Frontal cortex (tissue), 4 donors: ENCODE results near the gene USP54. TPM values are rescaled to one million over a fixed set of nuclear protein-coding genes. Genes with fewer than 3 reads are reported as not detected.
A peak's percentile ranks its signal among the peaks of the same experiment; 100 is the strongest.
"Not testable (repeated sequence)": the region's sequence is repeated elsewhere in the genome, so short reads cannot be mapped to it uniquely, and the experiment has no call there.

Experiments
- DNase-seq, 2 donors: peaks; one replicate each; pipeline ENCODE4 v3.0.0; 2012; ENCODE audit warnings: low spot score in 2 of 2
- FAIRE-seq: peaks from 2 replicates; lab custom pipeline; 2012; peaks lifted over from hg19 to GRCh38; lab: Jason Lieb, UNC
- total RNA-seq: library from RNA; depleted of rRNA; stranded (reverse); fragments of >200 nt; gene quantifications from one replicate; pipeline ENCODE4 v1.2.3, GENCODE V29; 2014
- donor health status: control.
- donor health status: control.
- donor health status: control.

The USP54 gene
- 32.6 TPM for total RNA-seq

GRCh38 chr10:73590881-73591799, at the start of gene USP54:
USP54 (minus strand) TSS chr10:73591342; CDS start chr10:73575658, 15,684 bp downstream.
- FAIRE-seq = no peak

GRCh38 chr10:73639286-73639685, 48.1 kb upstream of the USP54 start:
- FAIRE-seq = no peak
- no peak for DNase-seq

More at GRCh38 chr10:73590881-73591799, at the start of gene USP54:
- DNase-seq = no peak

- FAIRE-seq = no peak
- DNase-seq = no peak
Measured at GRCh38 chr10:73635781-73636180, 44.6 kb upstream of the USP54 start.

GRCh38 chr10:73634421-73634820, 43.3 kb upstream of the USP54 start:
- no peak for DNase-seq
- FAIRE-seq = no peak

GRCh38 chr10:73629165-73629564, 38.0 kb upstream of the USP54 start:
- no peak for FAIRE-seq
- no peak for DNase-seq

- DNase-seq (no peak), FAIRE-seq (no peak)
Measured at GRCh38 chr10:73628405-73628804, 37.3 kb upstream of the USP54 start.

- FAIRE-seq = no peak
- DNase-seq = no peak
Measured at GRCh38 chr10:73627300-73627699, 36.2 kb upstream of the USP54 start.

GRCh38 chr10:73625884-73626752, 35.0 kb upstream of the USP54 start:
- no peak for FAIRE-seq
- DNase-seq = peak; percentile 72 to 95

GRCh38 chr10:73625004-73625883, 34.1 kb upstream of the USP54 start:
- FAIRE-seq = no peak

GRCh38 chr10:73623056-73623455, 31.9 kb upstream of the USP54 start:
- FAIRE-seq (no peak), DNase-seq (no peak)

More at GRCh38 chr10:73625004-73625883, 34.1 kb upstream of the USP54 start:
- peak in 1 of 2 donors; percentile 39 for DNase-seq

- FAIRE-seq = not testable (repeated sequence)
Measured at GRCh38 chr10:73620974-73621373, 29.8 kb upstream of the USP54 start.

GRCh38 chr10:73617143-73617542, 26.0 kb upstream of the USP54 start:
- FAIRE-seq, DNase-seq: not testable (repeated sequence)

More at GRCh38 chr10:73620974-73621373, 29.8 kb upstream of the USP54 start:
- DNase-seq = not testable (repeated sequence)

GRCh38 chr10:73614720-73615119, 23.6 kb upstream of the USP54 start:
- no peak for FAIRE-seq

GRCh38 chr10:73609116-73609515, 18.0 kb upstream of the USP54 start:
- no peak for FAIRE-seq
- DNase-seq = no peak

More at GRCh38 chr10:73614720-73615119, 23.6 kb upstream of the USP54 start:
- no peak for DNase-seq

- FAIRE-seq (no peak), DNase-seq (no peak)
Measured at GRCh38 chr10:73601486-73601921, 10.4 kb upstream of the USP54 start.

GRCh38 chr10:73597346-73597745, 6.2 kb upstream of the USP54 start:
- DNase-seq = no peak
- FAIRE-seq = no peak

GRCh38 chr10:73593812-73594211, 2.7 kb upstream of the USP54 start:
- FAIRE-seq (no peak), DNase-seq (no peak)

- peak; percentile 6 for FAIRE-seq
Measured at GRCh38 chr10:73593110-73593509, 2.0 kb upstream of the USP54 start.

GRCh38 chr10:73591935-73592699, 975 bp upstream of the USP54 start:
- FAIRE-seq (peak; percentile 36), DNase-seq (peak; percentile 42 to 53)

More at GRCh38 chr10:73593110-73593509, 2.0 kb upstream of the USP54 start:
- no peak for DNase-seq
